ENCODE data around the gene NFATC2. TPM values are rescaled to one million over a fixed set of nuclear protein-coding genes. Genes with fewer than 3 reads are reported as not detected.

Gene NFATC2
- total and polyA plus RNA-seq, 2 experiments from 2014 or later = 0.52 to 0.59 TPM

GRCh38 chr20:51535075-51535386 is 7.5 kb downstream of the NFATC2 start:
- no peak overlapping the region for H3K27ac ChIP-seq (ENCODE audit: low read depth)
- no peak for ATAC-seq
- no peak overlapping the region for H3K4me3 ChIP-seq
- 0 out of 2 replicates have a peak, but pooled peaks cover 4% of the 10 kb centered on the region for H4K20me1 ChIP-seq (replicated peaks; ENCODE audit: insufficient read depth)
- no peak overlapping the region for H3K4me2 ChIP-seq
- H3K4me1 Mint-ChIP-seq = no peaks in the 10 kb centered on the region
- DNase-seq (ENCODE audit: low spot score) = no peak
- H3K9me2 ChIP-seq (ENCODE audit: insufficient read depth) = no peaks in the 10 kb centered on the region
- H3K27me3 ChIP-seq (ENCODE audit: insufficient read depth) = no peaks in the 10 kb centered on the region
- H3K9me3 Mint-ChIP-seq = no peaks in the 10 kb centered on the region
- TF ChIP-seq EZH2phosphoT487 (IDR thresholded peaks at IDR 0.05; ENCODE audit: unreplicated experiment) (no peak), JUNB (IDR thresholded peaks at IDR 0.05; ENCODE audit: unreplicated experiment) (no peak), CREB1 (CRISPR knock-in tag; IDR thresholded peaks at IDR 0.05; ENCODE audit: low read depth) (no peak), NANOG (IDR thresholded peaks at IDR 0.05; ENCODE audit: borderline replicate concordance) (no peak), REST (IDR thresholded peaks at IDR 0.05; ENCODE audit: unreplicated experiment) (no peak), ETS1 (IDR thresholded peaks at IDR 0.05) (no peak), ZNF462 (CRISPR knock-in tag; IDR thresholded peaks at IDR 0.05) (no peak), EZH2 (IDR thresholded peaks at IDR 0.05; ENCODE audit: low read depth, unreplicated experiment) (no peak), CTCF (conservative IDR thresholded peaks at IDR 0.05; ENCODE audit: low read depth in 2 of 2) (no peak), STAT1 (IDR thresholded peaks at IDR 0.05; ENCODE audit: unreplicated experiment) (no peak), ZNF331 (CRISPR knock-in tag; IDR thresholded peaks at IDR 0.05; ENCODE audit: low read depth) (no peak)
- no peaks in the 10 kb centered on the region for H3K4me1 ChIP-seq (ENCODE audit: insufficient read depth)
- no peak overlapping the region for H2AFZ ChIP-seq
- peaks cover 4% of the 10 kb centered on the region for H3K27me3 Mint-ChIP-seq (ENCODE audit: insufficient read depth, low read depth, poor library complexity)
- no peak overlapping the region for H3K27ac Mint-ChIP-seq
- H3K4me3 Mint-ChIP-seq = no peak overlapping the region
- no peaks in the 10 kb centered on the region for H3K36me3 Mint-ChIP-seq (ENCODE audit: low read depth)
- H3F3A ChIP-seq (replicated peaks; ENCODE audit: low read depth) = no peaks in the 10 kb centered on the region
- no peaks in the 10 kb centered on the region for H3K36me3 ChIP-seq (ENCODE audit: insufficient read depth)
- H3K79me2 ChIP-seq (replicated peaks; ENCODE audit: insufficient read depth) = no peaks in the 10 kb centered on the region
